GM12878 (cell line): Measurements from ENCODE around the gene CCDC107. TPM values are rescaled to one million over a fixed set of nuclear protein-coding genes. Genes with fewer than 3 reads are reported as not detected.
"Not testable (repeated sequence)": the region's sequence is repeated elsewhere in the genome, so short reads cannot be mapped to it uniquely, and the experiment has no call there.

Source experiments
- ATAC-seq: fragments of 200-7000 bp; cut with Tn5 transposase; 3 replicates; pipeline ENCODE4 v1.9.1; 2020; ENCODE audit warnings: mild to moderate bottlenecking, moderate library complexity
- BruUV-seq: library from RNA; stranded (reverse); fragments of 400-500 nt; replicated peaks from 2 replicates; lab custom pipeline; 2021; lab: Mats Ljungman, UMichigan
- CTCF ChIA-PET: fragments of 300-600 bp; sonication (Branson Sonifier 250); formaldehyde crosslinking; extraction: SDS; loops from one replicate; lab custom pipeline; 2021; ENCODE audit warnings: inconsistent platforms; lab: Yijun Ruan, JAX
- POLR2A ChIA-PET: fragments of 350-600 bp; formaldehyde crosslinking; extraction: SDS; loops from one replicate; lab custom pipeline; 2021; ENCODE audit warnings: inconsistent platforms; lab: Charles Lee
- RAD21 ChIA-PET: fragments of 300-600 bp; sonication (Branson Sonifier 250); formaldehyde crosslinking; loops from one replicate; lab custom pipeline; 2023; ENCODE audit warnings: antibody characterized with exemption; ENCODE audit not compliant: unreplicated experiment; lab: Charles Lee
- SMC1A ChIA-PET: fragments of 300-600 bp; sonication (Branson Sonifier 250); formaldehyde crosslinking; loops from one replicate; lab custom pipeline; 2023; ENCODE audit not compliant: unreplicated experiment, uncharacterized antibody; lab: Charles Lee
- DNase-seq: peaks from one replicate; pipeline ENCODE4 v3.0.0-alpha.2; 2011; ENCODE audit warnings: low read depth, low spot score
- FAIRE-seq: peaks from 3 replicates; lab custom pipeline; 2011; peaks lifted over from hg19 to GRCh38; lab: Jason Lieb, UNC
- H2AFZ ChIP-seq: 2 replicates; pipeline ENCODE4 v1.6.0; 2011; ENCODE audit warnings: low read depth, low read length, control low read depth; ENCODE audit not compliant: control insufficient read depth
- H3K27ac ChIP-seq: 2 replicates; pipeline ENCODE4 v1.5.1; 2011; ENCODE audit warnings: control low read depth; ENCODE audit not compliant: control insufficient read depth, insufficient read depth
- H3K27me3 ChIP-seq, 2 experiments: replicated peaks in 1 of 2; 2 replicates each; pipeline versions ENCODE4 v1.6.0 to v1.6.1; 2011; ENCODE audit warnings: low read length in 1 of 2; ENCODE audit not compliant: control insufficient read depth in 2 of 2, insufficient read depth in 2 of 2
- H3K36me3 ChIP-seq, 2 experiments: 2 replicates each; pipeline ENCODE4 v1.5.1; 2011; ENCODE audit warnings: low read length in 1 of 2; ENCODE audit not compliant: control insufficient read depth in 2 of 2, insufficient read depth in 2 of 2
- H3K4me1 ChIP-seq: 2 replicates; pipeline ENCODE4 v1.6.1; 2011; ENCODE audit warnings: mild to moderate bottlenecking, low read length, moderate library complexity, mixed read lengths; ENCODE audit not compliant: control insufficient read depth, insufficient read depth
- H3K4me2 ChIP-seq: 2 replicates; pipeline ENCODE4 v1.6.0; 2011; ENCODE audit warnings: control low read depth; ENCODE audit not compliant: control insufficient read depth, insufficient read depth
- H3K4me3 ChIP-seq: fragments of 200-600 bp; sonication (generic); 2 replicates; pipeline ENCODE4 v1.5.1; 2016
- H3K79me2 ChIP-seq: 2 replicates; pipeline ENCODE4 v1.6.0; 2011; ENCODE audit warnings: low read length; ENCODE audit not compliant: control insufficient read depth, insufficient read depth
- H3K9ac ChIP-seq: 2 replicates; pipeline ENCODE4 v1.8.0; 2011; ENCODE audit warnings: low read length, control low read depth, mixed read lengths; ENCODE audit not compliant: control insufficient read depth, insufficient read depth
- H3K9me3 ChIP-seq: replicated peaks from 3 replicates; pipeline ENCODE4 v1.5.1; 2011; ENCODE audit warnings: mild to moderate bottlenecking, low read length; ENCODE audit not compliant: control insufficient read depth, insufficient read depth
- H4K20me1 ChIP-seq: 2 replicates; pipeline ENCODE4 v1.6.0; 2011; ENCODE audit not compliant: control insufficient read depth, insufficient read depth
- BACH1 ChIP-seq: fragments of 450-650 bp; IDR thresholded peaks from 2 replicates; pipeline ENCODE4 v1.6.1; 2017; ENCODE audit warnings: mild to moderate bottlenecking, borderline replicate concordance
- CHD1 ChIP-seq: IDR thresholded peaks from 2 replicates; pipeline ENCODE4 v1.6.1; 2012; ENCODE audit warnings: low read depth, low read length, improper control_type of control experiment
- FOS ChIP-seq: IDR thresholded peaks from 3 replicates; pipeline ENCODE4 v1.6.1; 2011; ENCODE audit warnings: borderline replicate concordance; ENCODE audit not compliant: insufficient read length; ENCODE audit errors: extremely low read depth
- FOXK2 ChIP-seq: fragments of 450-650 bp; IDR thresholded peaks from 2 replicates; pipeline ENCODE4 v1.6.1; 2017; ENCODE audit warnings: mild to moderate bottlenecking, moderate library complexity
- HDGF ChIP-seq: fragments of 450-650 bp; IDR thresholded peaks from 2 replicates; pipeline ENCODE4 v1.6.1; 2016; ENCODE audit warnings: antibody characterized with exemption
- MEF2B ChIP-seq: fragments of 450-650 bp; IDR thresholded peaks from 2 replicates; pipeline ENCODE4 v1.6.1; 2018; ENCODE audit warnings: mild to moderate bottlenecking, moderate library complexity; ENCODE audit not compliant: partially characterized antibody, poor library complexity, severe bottlenecking
- RAD51 ChIP-seq: fragments of 450-650 bp; IDR thresholded peaks from 2 replicates; pipeline ENCODE4 v1.6.1; 2016; ENCODE audit warnings: moderate library complexity, mild to moderate bottlenecking, inconsistent platforms
- YY1 ChIP-seq: IDR thresholded peaks from 2 replicates; pipeline ENCODE4 v1.6.1; 2011; ENCODE audit warnings: low read depth, mild to moderate bottlenecking, low read length
- ZNF217 ChIP-seq: fragments of 450-650 bp; IDR thresholded peaks from 2 replicates; pipeline ENCODE4 v1.6.1; 2017; ENCODE audit warnings: antibody characterized with exemption, mild to moderate bottlenecking
- WGBS: methylation state at CpG from one replicate; pipeline ENCODE4 v1.1.6; 2016; ENCODE audit warnings: low lambda C conversion rate; ENCODE audit not compliant: insufficient replicate concordance, insufficient coverage; ENCODE audit errors: missing lambda C conversion rate; 5-methylcytosine and 5-hydroxymethylcytosine counted together
- in situ Hi-C: fragments of 300-500 bp; cut with MboI; formaldehyde crosslinking; loops from 9 replicates; pipeline ENCODE4 v1.14.3; 2018; ENCODE audit warnings: mixed read lengths
- intact Hi-C: fragments of 100-400 bp; cut with micrococcal nuclease; formaldehyde crosslinking; loops from one replicate; pipeline ENCODE4 v1.14.2; 2022; ENCODE audit not compliant: unreplicated experiment
- polyA plus RNA-seq, 11 experiments: library from polyadenylated mRNA; depleted of rRNA in 4 of 11; unstranded in 6 of 11; stranded (reverse) in 5 of 11; fragments of >200 nt; fragmentation: Nextera tagmentation in 4 of 11; fragmentation: Illumina TruSeq in 1 of 11; extraction: Ambion mirVana in 4 of 11; extraction: Trizol in 1 of 11; gene quantifications; 1 replicate in 1 of 11; 2 replicates in 10 of 11; pipeline versions ENCODE4 v1.2.1 to v1.2.3, GENCODE V29; 2011 to 2016; ENCODE audit warnings: inconsistent platforms in 2 of 11, missing spikeins in 2 of 11, low read depth in 1 of 11
- total RNA-seq, 4 experiments: library from RNA; depleted of rRNA in 3 of 4; stranded (reverse); fragments of >200 nt in 3 of 4; fragmentation: Illumina TruSeq in 1 of 4; extraction: Trizol in 1 of 4; gene quantifications; 2 replicates each; pipeline versions ENCODE4 v1.2.1 to v1.2.3, GENCODE V29; 2013 to 2021

CCDC107 gene
- total and polyA plus RNA-seq, 10 of the 15 experiments (the other 5 are each of a cell fraction or from before 2014, with no cell fraction given): 0.19 to 18.3 (median 10.6) TPM

GRCh38 chr9:35639631-35640030 is 18.5 kb upstream of the CCDC107 start:
- no peak for DNase-seq
- peak overlapping the region; percentile 21; the same call in 1 of the 2 replicates for H3K4me2 ChIP-seq
- WGBS: 52% methylated on average over 1 of the region's 1 CpG
- intact Hi-C loops (no loop called here), in situ Hi-C loops (no loop called here)
- H4K20me1 ChIP-seq: no peaks in the 10 kb centered on the region
- no TSS peak for BruUV-seq
- H3K27me3 ChIP-seq: no peaks in the 10 kb centered on the region
- ChIA-PET CTCF (interaction anchor here (0.9 to 1.0 kb wide), 2 partner anchors 40 to 99 kb away, joined by 3 read pairs; no protein-coding TSS in a partner anchor), POLR2A (no interaction called here), RAD21 (interaction anchor here (1.0 kb wide), 1 partner anchor 23 kb away, joined by 3 read pairs; no protein-coding TSS in a partner anchor), SMC1A (interaction anchor here (0.8 to 1.1 kb wide), 2 partner anchors 10 to 25 kb away, joined by 3 read pairs; partner anchors contain the start of gene ARHGEF39)
- ATAC-seq: no peak
- H3K9me3 ChIP-seq: no peaks in the 10 kb centered on the region
- no peak overlapping the region for H3K9ac ChIP-seq
- no peak overlapping the region for H3K27ac ChIP-seq
- peak overlapping the region; percentile 24; the same call in 1 of the 2 replicates for H2AFZ ChIP-seq
- H3K4me1 ChIP-seq: peaks cover 24% of the 10 kb centered on the region
- FAIRE-seq: no peak
- H3K36me3 ChIP-seq: no peaks in the 10 kb centered on the region
- no peak for TF ChIP-seq RAD51
- no peak for TF ChIP-seq CHD1
- TF ChIP-seq ZNF217: no peak
- no peak for TF ChIP-seq FOXK2
- TF ChIP-seq MEF2B: no peak
- no peak for TF ChIP-seq FOS
- no peak for TF ChIP-seq HDGF
- no peak for TF ChIP-seq BACH1
- TF ChIP-seq YY1: no peak
- H3K4me3 ChIP-seq: no peak overlapping the region
- H3K79me2 ChIP-seq: no peaks in the 10 kb centered on the region

GRCh38 chr9:35640431-35640830 is 17.7 kb upstream of the CCDC107 start:
- WGBS: 91% methylated on average over 13 of the region's 15 CpGs
- not testable (repeated sequence) for BruUV-seq

GRCh38 chr9:35641478-35641877 is 16.6 kb upstream of the CCDC107 start:
- H3K4me2 ChIP-seq, intact Hi-C loops, H3K36me3 ChIP-seq, ATAC-seq, H3K4me3 ChIP-seq, BruUV-seq, H3K27me3 ChIP-seq, H3K79me2 ChIP-seq, CTCF ChIA-PET, H4K20me1 ChIP-seq, H3K4me1 ChIP-seq, H2AFZ ChIP-seq, SMC1A ChIA-PET, FAIRE-seq, in situ Hi-C loops, RAD21 ChIA-PET, H3K27ac ChIP-seq, H3K9ac ChIP-seq, DNase-seq, H3K9me3 ChIP-seq, POLR2A ChIA-PET: not testable (repeated sequence)
- WGBS: 95% methylated on average over 3 of the region's 3 CpGs

More at GRCh38 chr9:35640431-35640830, 17.7 kb upstream of the CCDC107 start:
- H3K9me3 ChIP-seq, ATAC-seq, H3K4me3 ChIP-seq, in situ Hi-C loops, H3K27ac ChIP-seq, POLR2A ChIA-PET, H3K4me2 ChIP-seq, RAD21 ChIA-PET, intact Hi-C loops, H2AFZ ChIP-seq, H3K9ac ChIP-seq, FAIRE-seq, H4K20me1 ChIP-seq, H3K79me2 ChIP-seq, H3K36me3 ChIP-seq, H3K27me3 ChIP-seq, DNase-seq: not testable (repeated sequence)
- SMC1A ChIA-PET: interaction anchor here (0.8 to 1.1 kb wide), 2 partner anchors 11 to 24 kb away, joined by 3 read pairs; partner anchors contain the start of gene ARHGEF39
- CTCF ChIA-PET: interaction anchor here (0.9 to 1.0 kb wide), 2 partner anchors 41 to 98 kb away, joined by 3 read pairs; no protein-coding TSS in a partner anchor
- peaks cover 16% of the 10 kb centered on the region for H3K4me1 ChIP-seq
